ENCODE results near the gene MAD2L1BP. TPM values are rescaled to one million over a fixed set of nuclear protein-coding genes. Genes with fewer than 3 reads are reported as not detected.
A peak's percentile ranks its signal among the peaks of the same experiment; 100 is the strongest.
"Not testable (repeated sequence)": the region's sequence is repeated elsewhere in the genome, so short reads cannot be mapped to it uniquely, and the experiment has no call there.

Gene MAD2L1BP
- total RNA-seq, 1 donor from 2014 or later: 40.5 TPM

- Mint-ChIP-seq H3K9me3 (no peaks in the 10 kb centered on the region), H3K4me1 (peaks cover 54% of the 10 kb centered on the region), H3K4me3 (peak overlapping the region; percentile 30), H3K27ac (peak overlapping the region; percentile 74), H3K27me3 (no peaks in the 10 kb centered on the region), H3K36me3 (ENCODE audit: low read depth) (peaks cover 20% of the 10 kb centered on the region)
- POLR2A ChIA-PET: interaction anchor here (1.0 to 2.4 kb wide), 3 partner anchors 10 to 114 kb away, joined by 3 to 8 read pairs (median 5); partner anchors contain the start of genes POLR1C and YIPF3
- CTCF ChIA-PET: no interaction called here
- intact Hi-C loops (cut with micrococcal nuclease): no loop called here
- no peak for TF ChIP-seq CTCF (IDR thresholded peaks at IDR 0.05)
- ATAC-seq (ENCODE audit: low read depth): no peak
- DNase-seq: no peak
Measured at GRCh38 chr6:43630980-43631619, 4.5 kb upstream of the MAD2L1BP start.

DNA sequence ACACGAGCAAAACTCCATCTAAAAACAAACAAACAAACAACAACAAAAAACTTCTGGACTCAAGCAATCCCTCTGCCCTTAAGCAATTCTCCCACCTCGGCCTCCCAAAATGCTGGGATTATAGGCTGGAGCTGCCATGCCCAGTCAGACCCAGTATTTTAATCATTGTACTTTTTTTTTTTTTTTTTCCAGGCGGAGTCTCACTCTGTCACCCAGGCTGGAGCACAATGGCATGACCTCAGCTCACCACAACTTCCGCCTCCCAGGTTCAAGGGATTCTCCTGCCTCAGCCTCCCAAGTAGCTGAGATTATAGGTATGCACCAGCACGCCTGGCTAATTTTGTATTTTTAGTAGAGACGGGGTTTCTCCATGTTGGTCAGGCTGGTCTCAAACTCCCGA lies 2.6 kb upstream of the MAD2L1BP start:
- H3K27me3 Mint-ChIP-seq; H3K4me3 Mint-ChIP-seq; intact Hi-C loops (cut with micrococcal nuclease); H3K27ac Mint-ChIP-seq; DNase-seq; ATAC-seq (ENCODE audit: low read depth); H3K9me3 Mint-ChIP-seq: not testable (repeated sequence)
- Mint-ChIP-seq H3K4me1 (peaks cover 50% of the 10 kb centered on the region), H3K36me3 (ENCODE audit: low read depth) (peaks cover 20% of the 10 kb centered on the region)
- POLR2A ChIA-PET: interaction anchor here (0.7 to 1.4 kb wide), 2 partner anchors 58 to 118 kb away, joined by 3 to 5 read pairs; partner anchors contain the start of gene XPO5
- CTCF ChIA-PET: interaction anchor here (0.7 kb wide), 1 partner anchor 505 kb away, joined by 5 read pairs; no protein-coding TSS in a partner anchor

GRCh38 chr6:43634702-43635303 lies 837 bp upstream of the MAD2L1BP start:
- peak overlapping the region; percentile 96 for H3K27ac Mint-ChIP-seq
- no peak for TF ChIP-seq CTCF (IDR thresholded peaks at IDR 0.05)
- DNase-seq (no peak), ATAC-seq (ENCODE audit: low read depth) (no peak)
- H3K9me3 Mint-ChIP-seq: no peaks in the 10 kb centered on the region
- no peaks in the 10 kb centered on the region for H3K27me3 Mint-ChIP-seq
- H3K4me1 Mint-ChIP-seq: peaks cover 55% of the 10 kb centered on the region
- H3K36me3 Mint-ChIP-seq (ENCODE audit: low read depth): peaks cover 28% of the 10 kb centered on the region
- peak overlapping the region; percentile 98 for H3K4me3 Mint-ChIP-seq
- intact Hi-C loops (cut with micrococcal nuclease): no loop called here
- CTCF ChIA-PET: no interaction called here
- POLR2A ChIA-PET: interaction anchor here (0.6 to 2.1 kb wide), 7 partner anchors 10 to 612 kb away, joined by 3 to 12 read pairs (median 5); partner anchors contain the start of genes HSP90AB1, RSPH9 and VEGFA

DNA sequence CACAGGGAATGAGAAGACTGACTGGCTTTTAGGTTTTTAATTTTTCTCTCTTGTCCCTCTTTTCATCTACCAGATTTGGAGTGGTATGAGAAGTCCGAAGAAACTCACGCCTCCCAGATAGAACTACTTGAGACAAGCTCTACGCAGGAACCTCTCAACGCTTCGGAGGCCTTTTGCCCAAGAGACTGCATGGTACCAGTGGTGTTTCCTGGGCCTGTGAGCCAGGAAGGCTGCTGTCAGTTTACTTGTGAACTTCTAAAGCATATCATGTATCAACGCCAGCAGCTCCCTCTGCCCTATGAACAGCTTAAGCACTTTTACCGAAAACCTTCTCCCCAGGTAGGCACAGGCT lies 644 bp downstream of the MAD2L1BP start:
- peak overlapping the region; percentile 96 for H3K27ac Mint-ChIP-seq
- peaks cover 40% of the 10 kb centered on the region for H3K36me3 Mint-ChIP-seq (ENCODE audit: low read depth)
- H3K27me3 Mint-ChIP-seq: no peaks in the 10 kb centered on the region
- H3K4me3 Mint-ChIP-seq: peak overlapping the region; percentile 98
- DNase-seq (no peak), ATAC-seq (ENCODE audit: low read depth) (peak; percentile 5)
- no peak for TF ChIP-seq CTCF (IDR thresholded peaks at IDR 0.05)
- no peaks in the 10 kb centered on the region for H3K9me3 Mint-ChIP-seq
- peaks cover 44% of the 10 kb centered on the region for H3K4me1 Mint-ChIP-seq
- intact Hi-C loops (cut with micrococcal nuclease): loop anchor here (1.0 kb wide), 1 partner anchor 9 kb away; the partner anchor contains the start of gene RSPH9
- CTCF ChIA-PET: interaction anchor here (0.8 kb wide), 1 partner anchor 79 kb away, joined by 4 read pairs; no protein-coding TSS in a partner anchor
- POLR2A ChIA-PET: interaction anchor here (0.7 to 2.1 kb wide), 6 partner anchors 9 to 611 kb away, joined by 3 to 12 read pairs (median 4); partner anchors contain the start of genes HSP90AB1, KLC4, MRPL2 and RSPH9

- Mint-ChIP-seq H3K27ac (no peak overlapping the region), H3K36me3 (ENCODE audit: low read depth) (peaks cover 49% of the 10 kb centered on the region), H3K4me3 (no peak overlapping the region), H3K27me3 (no peaks in the 10 kb centered on the region), H3K9me3 (no peaks in the 10 kb centered on the region), H3K4me1 (peaks cover 40% of the 10 kb centered on the region)
- ChIA-PET POLR2A (interaction anchor here (1.0 to 2.0 kb wide), 2 partner anchors 10 to 11 kb away, joined by 3 to 13 read pairs; partner anchors contain the start of gene GTPBP2), CTCF (no interaction called here)
- TF ChIP-seq CTCF (IDR thresholded peaks at IDR 0.05): no peak
- intact Hi-C loops (cut with micrococcal nuclease): no loop called here
- DNase-seq: no peak
- no peak for ATAC-seq (ENCODE audit: low read depth)
Measured at GRCh38 chr6:43639984-43640800, 4.6 kb downstream of the MAD2L1BP start.

Data from activated B cell treated with CpG ODN at 0.5 μM for 24 hours (primary cell).